Mesendoderm (in vitro differentiated cells): ENCODE measurements around the gene CBLN4.

Experiments used
- DNase-seq: peaks from one replicate; pipeline ENCODE4 v3.0.0; 2013
- H2AK5ac ChIP-seq: 2 replicates; pipeline ENCODE4 v1.6.1; 2013; ENCODE audit warnings: low read length, inconsistent platforms
- H2BK120ac ChIP-seq: 2 replicates; pipeline ENCODE4 v1.6.1; 2013; ENCODE audit warnings: low read depth, mild to moderate bottlenecking, low read length, moderate library complexity, mixed read lengths
- H2BK15ac ChIP-seq: replicated peaks from 2 replicates; pipeline ENCODE4 v1.6.1; 2013; ENCODE audit warnings: low read depth, mild to moderate bottlenecking, moderate library complexity
- H2BK5ac ChIP-seq: 2 replicates; pipeline ENCODE4 v1.6.1; 2013; ENCODE audit warnings: low read length, inconsistent platforms
- H3K18ac ChIP-seq: 2 replicates; pipeline ENCODE4 v1.6.1; 2013; ENCODE audit warnings: mild to moderate bottlenecking, low read length, mixed read lengths
- H3K23ac ChIP-seq: one replicate; pipeline ENCODE4 v1.6.1; 2013; ENCODE audit warnings: low read length
- H3K27ac ChIP-seq: 2 replicates; pipeline ENCODE4 v1.5.1; 2013; ENCODE audit warnings: low read depth, mild to moderate bottlenecking, inconsistent platforms, low read length, moderate library complexity
- H3K27me3 ChIP-seq: 2 replicates; pipeline ENCODE4 v1.6.1; 2013; ENCODE audit warnings: low read length, control low read depth, mild to moderate bottlenecking, inconsistent platforms; ENCODE audit not compliant: insufficient read depth, poor library complexity
- H3K36me3 ChIP-seq: 2 replicates; pipeline ENCODE4 v1.6.1; 2013; ENCODE audit warnings: low read length, inconsistent platforms; ENCODE audit not compliant: control insufficient read depth, insufficient read depth
- H3K4ac ChIP-seq: one replicate; pipeline ENCODE4 v1.6.1; 2013; ENCODE audit warnings: low read depth, mild to moderate bottlenecking, low read length, moderate library complexity
- H3K4me1 ChIP-seq: 2 replicates; pipeline ENCODE4 v1.6.1; 2013; ENCODE audit warnings: low read depth, low read length, inconsistent platforms; ENCODE audit not compliant: control insufficient read depth
- H3K4me2 ChIP-seq: 2 replicates; pipeline ENCODE4 v1.6.1; 2013; ENCODE audit warnings: low read length
- H3K4me3 ChIP-seq: 2 replicates; pipeline ENCODE4 v1.5.1; 2013; ENCODE audit warnings: mild to moderate bottlenecking, low read length
- H3K56ac ChIP-seq: one replicate; pipeline ENCODE4 v1.6.1; 2013; ENCODE audit warnings: low read length
- H3K79me1 ChIP-seq: 2 replicates; pipeline ENCODE4 v1.6.1; 2013; ENCODE audit warnings: low read length, inconsistent platforms
- H3K79me2 ChIP-seq: 2 replicates; pipeline ENCODE4 v1.6.1; 2013; ENCODE audit warnings: mild to moderate bottlenecking, low read length; ENCODE audit not compliant: control insufficient read depth, insufficient read depth
- H3K9ac ChIP-seq: 2 replicates; pipeline ENCODE4 v1.6.1; 2013; ENCODE audit warnings: low read length, inconsistent platforms
- H4K5ac ChIP-seq: one replicate; pipeline ENCODE4 v1.6.1; 2013; ENCODE audit warnings: low read length
- H4K8ac ChIP-seq: one replicate; pipeline ENCODE4 v1.6.1; 2013; ENCODE audit warnings: low read depth, mild to moderate bottlenecking, control low read depth, low read length, moderate library complexity
- WGBS: extraction: QIAGEN DNeasy Blood & Tissue Kit; methylation state at CpG from one replicate; pipeline ENCODE4 v1.1.7; 2013; ENCODE audit warnings: low lambda C conversion rate, missing lambda C conversion rate; ENCODE audit not compliant: insufficient coverage; ENCODE audit errors: extremely low coverage; 5-methylcytosine and 5-hydroxymethylcytosine counted together

CBLN4 gene

DNA sequence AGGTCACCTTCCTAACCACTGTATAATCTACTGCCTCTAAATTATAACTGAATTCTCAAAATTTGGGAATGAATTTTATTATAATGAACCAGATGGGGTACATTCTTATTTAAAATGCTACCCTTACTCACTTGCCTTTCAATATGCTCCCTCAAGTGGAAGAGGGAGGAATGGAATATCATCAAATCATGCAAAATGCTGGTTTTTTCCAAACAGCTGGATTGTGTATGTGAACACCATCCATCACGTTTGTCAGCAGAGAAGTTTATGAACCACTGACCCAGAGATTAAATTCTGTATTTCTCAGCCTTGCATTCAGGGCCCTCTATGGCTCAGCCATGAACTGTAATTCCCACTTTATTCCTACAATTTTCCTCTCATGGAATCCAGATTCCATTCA is 40.5 kb downstream of the CBLN4 start:
- Histone ChIP-seq H2BK15ac (no peak overlapping the region), H3K36me3 (no peaks in the 10 kb centered on the region), H3K79me2 (no peaks in the 10 kb centered on the region), H3K27me3 (no peaks in the 10 kb centered on the region), H3K4me3 (no peak overlapping the region), H3K23ac (no peak overlapping the region), H4K5ac (no peak overlapping the region), H2BK120ac (no peak overlapping the region), H3K9ac (no peak overlapping the region), H3K4me2 (no peak overlapping the region), H4K8ac (no peak overlapping the region), H3K18ac (no peak overlapping the region), H3K27ac (no peak overlapping the region), H2BK5ac (no peak overlapping the region), H3K4me1 (no peaks in the 10 kb centered on the region), H3K4ac (no peak overlapping the region), H2AK5ac (no peak overlapping the region), H3K56ac (no peak overlapping the region), H3K79me1 (no peaks in the 10 kb centered on the region)
- no peak for DNase-seq
- no CpG with 5 or more reads among the region's 1 CpG for WGBS

- no peaks in the 10 kb centered on the region for H3K79me2 ChIP-seq
- no peak overlapping the region for H3K4me2 ChIP-seq
- H3K4me3 ChIP-seq: no peak overlapping the region
These were observed 43.7 kb downstream of the CBLN4 start for GRCh38 chr20:55961376-55962330.

GRCh38 chr20:55953201-55953600 is 52.1 kb downstream of the CBLN4 start:
- no peak overlapping the region for H3K27ac ChIP-seq
- H3K36me3 ChIP-seq: no peaks in the 10 kb centered on the region
- no peaks in the 10 kb centered on the region for H3K79me2 ChIP-seq
- H3K4ac ChIP-seq: no peak overlapping the region
- no peak overlapping the region for H3K18ac ChIP-seq
- no peaks in the 10 kb centered on the region for H3K79me1 ChIP-seq
- WGBS: no CpG with 5 or more reads among the region's 2 CpGs
- H2BK120ac ChIP-seq: no peak overlapping the region
- no peak overlapping the region for H3K4me2 ChIP-seq
- no peak overlapping the region for H2AK5ac ChIP-seq
- H3K27me3 ChIP-seq: no peaks in the 10 kb centered on the region
- no peaks in the 10 kb centered on the region for H3K4me1 ChIP-seq
- H3K23ac ChIP-seq: no peak overlapping the region
- H3K9ac ChIP-seq: no peak overlapping the region
- no peak overlapping the region for H2BK15ac ChIP-seq
- no peak for DNase-seq
- H2BK5ac ChIP-seq: no peak overlapping the region
- no peak overlapping the region for H3K4me3 ChIP-seq
- no peak overlapping the region for H4K5ac ChIP-seq
- no peak overlapping the region for H3K56ac ChIP-seq
- no peak overlapping the region for H4K8ac ChIP-seq

More at GRCh38 chr20:55961376-55962330, 43.7 kb downstream of the CBLN4 start:
- Histone ChIP-seq H3K79me1 (no peaks in the 10 kb centered on the region), H3K4ac (no peak overlapping the region), H2BK120ac (no peak overlapping the region), H3K23ac (no peak overlapping the region), H3K56ac (no peak overlapping the region), H2BK15ac (no peak overlapping the region), H4K8ac (no peak overlapping the region), H3K4me1 (no peaks in the 10 kb centered on the region), H3K9ac (no peak overlapping the region), H3K27ac (no peak overlapping the region), H2BK5ac (no peak overlapping the region), H2AK5ac (no peak overlapping the region), H3K27me3 (no peaks in the 10 kb centered on the region), H3K18ac (no peak overlapping the region), H3K36me3 (no peaks in the 10 kb centered on the region), H4K5ac (no peak overlapping the region)
- no CpG with 5 or more reads among the region's 5 CpGs for WGBS
- DNase-seq: no peak

- Histone ChIP-seq H3K9ac (no peak overlapping the region), H3K27ac (no peak overlapping the region), H4K8ac (no peak overlapping the region), H3K4me1 (no peaks in the 10 kb centered on the region), H3K4me2 (no peak overlapping the region), H3K4me3 (no peak overlapping the region), H3K79me1 (no peaks in the 10 kb centered on the region), H2BK15ac (no peak overlapping the region), H3K4ac (no peak overlapping the region), H3K79me2 (no peaks in the 10 kb centered on the region), H3K18ac (no peak overlapping the region), H2BK120ac (no peak overlapping the region), H2BK5ac (no peak overlapping the region), H3K27me3 (no peaks in the 10 kb centered on the region), H3K36me3 (no peaks in the 10 kb centered on the region), H4K5ac (no peak overlapping the region), H2AK5ac (no peak overlapping the region), H3K23ac (no peak overlapping the region), H3K56ac (no peak overlapping the region)
- no CpG with 5 or more reads among the region's 5 CpGs for WGBS
- no peak for DNase-seq
These were observed 57.6 kb downstream of the CBLN4 start for GRCh38 chr20:55947701-55948100.
